NT2/D1 (cell line): Measurements from ENCODE around the gene FEM1B.
"Not testable (repeated sequence)": the region's sequence is repeated elsewhere in the genome, so short reads cannot be mapped to it uniquely, and the experiment has no call there.

Experiments used
- DNase-seq: peaks from one replicate; pipeline ENCODE4 v3.0.0-alpha.2; 2011; ENCODE audit warnings: low read depth, low spot score
- H3K27me3 ChIP-seq: 2 replicates; pipeline ENCODE4 v1.6.0; 2011; ENCODE audit warnings: mild to moderate bottlenecking; ENCODE audit not compliant: insufficient read length, insufficient read depth
- H3K36me3 ChIP-seq: 2 replicates; pipeline ENCODE4 v1.6.1; 2011; ENCODE audit warnings: mild to moderate bottlenecking, low read length, mixed read lengths; ENCODE audit not compliant: insufficient read depth, insufficient read length
- H3K4me1 ChIP-seq: 2 replicates; pipeline ENCODE4 v1.5.1; 2011; ENCODE audit not compliant: insufficient read depth, insufficient read length
- H3K4me3 ChIP-seq: 2 replicates; pipeline ENCODE4 v1.5.1; 2011; ENCODE audit warnings: low read depth; ENCODE audit not compliant: insufficient read length
- H3K9ac ChIP-seq: 2 replicates; pipeline ENCODE4 v1.6.0; 2011; ENCODE audit warnings: low read depth; ENCODE audit not compliant: insufficient read length
- H3K9me3 ChIP-seq: 2 replicates; pipeline ENCODE4 v1.5.1; 2011; ENCODE audit warnings: mild to moderate bottlenecking, low read length; ENCODE audit not compliant: insufficient read depth
- SUZ12 ChIP-seq: IDR thresholded peaks from 2 replicates; pipeline ENCODE4 v1.6.1; 2011; ENCODE audit not compliant: insufficient read length, insufficient read depth; ENCODE audit errors: extremely low read depth
- YY1 ChIP-seq: IDR thresholded peaks from 2 replicates; pipeline ENCODE4 v1.6.1; 2011; ENCODE audit not compliant: insufficient read length, insufficient read depth
- ZNF274 ChIP-seq: IDR thresholded peaks from 2 replicates; pipeline ENCODE4 v1.6.1; 2011; ENCODE audit warnings: mild to moderate bottlenecking, low read depth, low read length

The FEM1B gene

DNA sequence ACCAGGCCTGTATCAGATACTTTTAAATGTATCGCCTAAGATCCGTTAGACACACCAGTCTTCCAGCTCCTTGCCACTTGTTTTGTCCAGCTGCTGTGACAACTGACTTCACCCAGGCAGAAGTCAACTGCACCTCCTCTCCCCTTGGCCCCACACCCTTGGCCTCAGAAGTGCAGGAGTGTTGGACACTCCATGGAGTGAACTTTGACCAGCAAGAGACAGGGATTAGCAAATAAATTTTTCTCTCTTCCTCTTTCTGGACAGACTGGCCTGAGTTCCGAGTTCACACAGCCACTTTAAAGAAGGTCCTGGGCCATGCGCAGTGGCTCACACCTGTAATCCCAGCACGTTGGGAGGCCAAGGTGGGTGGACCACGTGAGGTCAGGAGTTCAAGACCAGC lies 45.1 kb upstream of the FEM1B start:
- Histone ChIP-seq H3K4me3 (no peak overlapping the region), H3K9ac (no peak overlapping the region), H3K4me1 (peaks cover 17% of the 10 kb centered on the region), H3K9me3 (no peaks in the 10 kb centered on the region), H3K27me3 (no peaks in the 10 kb centered on the region), H3K36me3 (peaks cover 6% of the 10 kb centered on the region)
- TF ChIP-seq SUZ12 = no peak
- no peak for TF ChIP-seq YY1
- no peak for DNase-seq

DNA sequence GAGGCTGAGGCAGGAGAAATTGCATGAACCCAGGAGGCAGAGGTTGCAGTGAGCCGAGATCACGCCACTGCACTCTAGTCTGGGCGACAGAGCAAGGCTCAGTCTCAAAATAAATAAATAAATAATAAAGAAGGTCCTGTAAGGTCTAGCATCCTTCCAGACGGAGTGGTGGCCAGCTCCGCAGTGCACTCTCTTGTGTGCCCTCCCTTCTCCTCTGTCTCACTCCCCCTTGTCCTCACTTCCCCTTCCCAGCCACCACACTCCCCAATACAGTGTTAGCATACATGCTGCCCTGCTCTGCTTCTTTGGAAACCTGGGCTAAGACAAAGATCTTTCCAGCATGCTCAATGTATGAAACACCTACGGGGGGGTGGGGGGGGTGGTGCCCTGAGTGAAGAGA lies 44.6 kb upstream of the FEM1B start:
- TF ChIP-seq ZNF274 (no peak), YY1 (no peak), SUZ12 (no peak)
- H3K4me1 ChIP-seq = peaks cover 12% of the 10 kb centered on the region
- peaks cover 1% of the 10 kb centered on the region for H3K36me3 ChIP-seq
- no peak overlapping the region for H3K9ac ChIP-seq
- no peak overlapping the region for H3K4me3 ChIP-seq
- no peak for DNase-seq
- H3K27me3 ChIP-seq = no peaks in the 10 kb centered on the region
- no peaks in the 10 kb centered on the region for H3K9me3 ChIP-seq

DNA sequence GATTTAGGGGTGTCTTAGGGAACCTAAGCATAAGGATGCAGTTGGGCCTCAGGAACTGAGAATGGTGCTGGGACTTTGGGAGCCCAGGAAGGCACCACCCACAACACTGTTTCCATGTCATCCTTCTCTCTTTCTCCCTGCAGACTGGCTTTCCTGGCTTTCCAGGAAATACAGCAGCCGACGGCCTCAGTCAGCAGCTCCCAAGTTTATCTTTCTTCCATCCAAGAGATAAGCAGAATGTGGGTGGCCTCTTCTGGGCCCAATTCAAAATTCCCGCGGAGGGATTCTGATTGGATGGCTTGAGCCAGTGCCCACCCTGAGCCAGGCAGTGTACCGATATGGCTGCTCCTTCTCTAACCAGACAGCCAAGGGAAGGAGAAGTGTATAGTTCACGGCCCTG lies 43.5 kb upstream of the FEM1B start:
- no peak overlapping the region for H3K9ac ChIP-seq
- DNase-seq = no peak
- no peaks in the 10 kb centered on the region for H3K9me3 ChIP-seq
- H3K36me3 ChIP-seq = no peaks in the 10 kb centered on the region
- peaks cover 7% of the 10 kb centered on the region for H3K4me1 ChIP-seq
- H3K4me3 ChIP-seq = no peak overlapping the region
- H3K27me3 ChIP-seq = no peaks in the 10 kb centered on the region
- TF ChIP-seq SUZ12 (no peak), YY1 (no peak), ZNF274 (no peak)

GRCh38 chr15:68234520-68234919 lies 43.0 kb upstream of the FEM1B start:
- H3K36me3 ChIP-seq, H3K4me1 ChIP-seq, H3K9me3 ChIP-seq, H3K4me3 ChIP-seq, H3K9ac ChIP-seq, H3K27me3 ChIP-seq, DNase-seq: not testable (repeated sequence)

- H3K9me3 ChIP-seq = no peaks in the 10 kb centered on the region
- no peak for TF ChIP-seq SUZ12
- no peak for TF ChIP-seq ZNF274
- no peak for TF ChIP-seq YY1
- H3K4me1 ChIP-seq = peaks cover 5% of the 10 kb centered on the region
- H3K27me3 ChIP-seq = no peaks in the 10 kb centered on the region
- DNase-seq = no peak
- H3K9ac ChIP-seq = no peak overlapping the region
- H3K4me3 ChIP-seq = no peak overlapping the region
- H3K36me3 ChIP-seq = no peaks in the 10 kb centered on the region
These were observed 42.5 kb upstream of the FEM1B start for GRCh38 chr15:68235022-68235421.

DNA sequence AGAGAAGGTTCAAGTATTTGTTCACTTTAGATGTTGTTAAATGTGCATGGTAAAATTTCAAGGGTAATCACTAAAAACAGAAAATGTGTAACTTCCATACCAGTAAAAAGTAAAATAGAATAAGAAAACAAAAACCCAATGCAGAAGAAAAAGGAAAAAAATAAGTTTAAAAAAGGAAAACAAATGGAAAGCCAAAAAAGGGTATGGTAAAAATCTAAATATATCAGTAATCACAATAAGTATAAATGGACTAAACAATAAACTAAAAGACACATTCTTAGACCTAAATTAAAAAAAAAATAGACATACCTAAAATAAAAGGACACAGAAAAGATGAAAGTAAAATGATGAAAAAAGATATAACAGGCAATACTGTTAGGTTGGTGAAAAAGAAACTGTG lies 38.5 kb upstream of the FEM1B start:
- no peaks in the 10 kb centered on the region for H3K27me3 ChIP-seq
- no peak overlapping the region for H3K4me3 ChIP-seq
- H3K9me3 ChIP-seq = peaks cover 2% of the 10 kb centered on the region
- DNase-seq = no peak
- no peak overlapping the region for H3K9ac ChIP-seq
- peaks cover 2% of the 10 kb centered on the region for H3K4me1 ChIP-seq
- H3K36me3 ChIP-seq = no peaks in the 10 kb centered on the region
- TF ChIP-seq YY1 = no peak
- no peak for TF ChIP-seq ZNF274
- TF ChIP-seq SUZ12 = no peak

- Histone ChIP-seq H3K27me3 (no peaks in the 10 kb centered on the region), H3K4me1 (no peaks in the 10 kb centered on the region)
- DNase-seq = no peak
These were observed 36.2 kb upstream of the FEM1B start for GRCh38 chr15:68241088-68241935.

More at GRCh38 chr15:68241088-68241935, 36.2 kb upstream of the FEM1B start:
- H3K4me3 ChIP-seq = no peak overlapping the region
- H3K36me3 ChIP-seq = no peaks in the 10 kb centered on the region
- H3K9ac ChIP-seq = no peak overlapping the region
- TF ChIP-seq ZNF274 = no peak
- TF ChIP-seq SUZ12 = no peak
- no peak for TF ChIP-seq YY1
- H3K9me3 ChIP-seq = peaks cover 10% of the 10 kb centered on the region
